NCI-H146 treated with DMSO at 0.1 percent for 48 hours (cell line): Measurements from ENCODE around the gene THBS3.
"Not testable (repeated sequence)": the region's sequence is repeated elsewhere in the genome, so short reads cannot be mapped to it uniquely, and the experiment has no call there.

Experiments used
- DNase-seq: peaks from one replicate; lab custom pipeline; 2025; ENCODE audit not compliant: unreplicated experiment; lab: John Stamatoyannopoulos, UW

Gene THBS3

DNA sequence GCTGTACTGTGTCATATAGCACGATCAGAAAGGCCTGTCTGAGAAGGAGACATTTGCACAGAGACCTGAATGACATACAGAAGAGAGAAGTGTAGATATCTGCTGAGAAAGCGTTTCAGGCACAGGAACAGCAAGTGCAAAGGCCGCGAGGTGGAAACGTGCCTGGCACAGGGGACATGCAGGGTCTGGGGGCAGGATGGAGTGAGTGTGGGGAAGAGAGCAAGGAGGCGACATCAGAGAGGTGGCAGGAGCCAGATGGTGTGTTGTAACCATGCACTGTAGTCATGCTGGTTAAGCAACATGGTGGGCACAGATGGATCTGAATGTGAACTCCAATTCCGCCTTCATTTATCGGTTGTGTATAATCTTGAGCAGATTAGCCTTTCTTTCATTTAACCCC lies 47.6 kb downstream of the THBS3 start:
- no peak for DNase-seq

DNA sequence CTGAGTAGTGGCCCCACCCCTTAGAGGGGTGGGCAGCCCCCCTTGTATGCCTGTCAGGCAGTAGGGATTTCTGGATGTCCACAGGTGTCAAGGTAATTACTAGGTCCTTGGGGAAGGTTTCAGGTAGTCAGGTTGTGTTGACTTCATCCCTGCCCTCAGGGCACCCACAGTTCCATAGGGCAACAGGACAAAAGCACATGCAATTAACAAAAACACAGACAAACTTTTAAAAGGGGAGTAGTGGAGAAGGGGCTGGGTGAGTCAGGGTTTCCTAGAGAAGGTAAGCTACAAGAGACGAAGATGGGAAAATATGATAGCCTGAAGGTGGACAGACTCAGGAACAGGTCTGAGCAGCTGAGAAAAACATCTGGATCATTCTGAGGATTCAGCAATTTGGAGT lies 48.7 kb downstream of the THBS3 start:
- peak; percentile 20 for DNase-seq

DNA sequence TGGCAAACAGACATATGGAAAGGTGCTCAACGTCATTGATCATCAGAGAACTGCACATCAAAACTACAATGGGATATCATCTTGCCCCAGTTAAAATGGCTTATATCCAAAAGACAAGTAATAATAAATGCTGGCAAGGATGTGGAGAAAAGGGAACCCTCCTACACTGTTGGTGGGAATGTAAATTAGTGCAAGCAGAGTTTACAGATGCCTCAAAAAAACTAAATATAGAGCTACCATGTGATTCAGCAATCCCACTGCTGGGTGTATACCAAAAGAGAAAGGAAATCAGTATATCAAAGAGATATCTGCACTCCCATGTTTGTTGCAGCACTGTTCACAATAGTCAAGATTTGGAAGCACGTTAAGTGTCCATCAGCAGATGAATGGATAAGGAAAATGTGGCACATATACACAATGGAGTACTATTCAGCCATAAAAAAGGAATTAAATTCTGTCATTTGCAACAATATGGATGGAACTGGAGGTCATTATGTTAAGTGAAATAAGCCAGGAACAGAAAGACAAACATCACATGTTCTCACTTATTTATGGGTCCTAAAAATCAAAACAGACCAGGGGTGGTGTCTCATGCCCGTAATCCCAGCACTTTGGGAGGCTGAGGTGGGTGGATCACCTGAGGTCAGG lies 51.6 kb downstream of the THBS3 start:
- DNase-seq, result not testable (repeated sequence)
